Putamen (tissue), 1 donor: ENCODE data around the gene ABCA3.

Experiments used
- DNase-seq: peaks from one replicate; pipeline ENCODE4 v3.0.0-alpha.2; 2016; ENCODE audit warnings: low spot score

The ABCA3 gene

GRCh38 chr16:2350500-2350899 is 10.0 kb upstream of the ABCA3 start:
- DNase-seq, result no peak

GRCh38 chr16:2343211-2343610 is 2.7 kb upstream of the ABCA3 start:
- no peak for DNase-seq

DNA sequence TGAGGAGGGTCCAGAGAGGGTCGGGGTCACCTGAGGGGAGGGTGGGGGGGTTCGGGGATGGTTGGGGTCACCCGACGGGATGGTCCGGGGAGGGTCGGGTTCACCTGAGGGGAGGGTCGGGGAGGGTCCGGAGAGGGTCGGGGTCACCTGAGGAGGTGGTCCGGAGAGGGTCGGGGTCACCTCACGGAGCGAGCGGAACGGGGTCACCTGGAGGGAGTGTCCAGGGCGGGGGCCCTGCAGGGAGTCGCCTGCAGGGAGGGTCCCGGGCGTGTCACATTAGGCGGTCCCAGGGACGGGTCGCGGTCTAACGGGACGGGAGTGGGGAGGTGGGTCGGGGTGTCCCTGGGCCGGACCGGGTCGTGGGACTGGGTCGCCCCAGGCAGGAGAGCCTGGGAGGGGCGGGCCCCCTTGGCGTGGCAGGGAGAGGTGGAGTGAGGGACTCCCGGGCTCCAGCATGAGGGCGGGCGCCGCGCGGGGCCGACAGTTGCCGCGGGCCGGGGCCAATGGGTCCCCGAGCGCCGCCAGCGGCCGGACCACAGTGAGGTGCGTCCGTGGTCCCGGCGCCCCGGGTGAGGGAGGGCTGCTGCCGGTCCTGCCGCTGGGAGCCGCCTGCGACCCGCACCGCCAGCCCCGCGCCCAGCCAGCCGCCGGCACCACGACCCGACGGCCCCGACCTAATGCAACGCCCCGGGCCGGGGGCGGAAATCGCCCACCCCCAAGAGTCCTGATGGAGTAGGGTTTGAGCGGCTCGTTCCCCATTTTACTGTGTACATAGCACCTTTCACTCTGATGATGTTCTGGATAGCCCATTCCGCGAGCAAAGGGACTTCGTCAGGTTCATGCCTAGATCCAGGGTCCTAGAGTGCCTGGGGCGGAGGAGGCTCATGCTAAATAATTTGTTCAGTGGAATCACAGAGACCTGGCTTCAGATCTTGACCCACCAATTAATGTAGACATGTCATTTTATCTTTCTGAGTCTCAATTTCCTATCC is 1.2 kb upstream of the ABCA3 start:
- DNase-seq, result no peak

DNA sequence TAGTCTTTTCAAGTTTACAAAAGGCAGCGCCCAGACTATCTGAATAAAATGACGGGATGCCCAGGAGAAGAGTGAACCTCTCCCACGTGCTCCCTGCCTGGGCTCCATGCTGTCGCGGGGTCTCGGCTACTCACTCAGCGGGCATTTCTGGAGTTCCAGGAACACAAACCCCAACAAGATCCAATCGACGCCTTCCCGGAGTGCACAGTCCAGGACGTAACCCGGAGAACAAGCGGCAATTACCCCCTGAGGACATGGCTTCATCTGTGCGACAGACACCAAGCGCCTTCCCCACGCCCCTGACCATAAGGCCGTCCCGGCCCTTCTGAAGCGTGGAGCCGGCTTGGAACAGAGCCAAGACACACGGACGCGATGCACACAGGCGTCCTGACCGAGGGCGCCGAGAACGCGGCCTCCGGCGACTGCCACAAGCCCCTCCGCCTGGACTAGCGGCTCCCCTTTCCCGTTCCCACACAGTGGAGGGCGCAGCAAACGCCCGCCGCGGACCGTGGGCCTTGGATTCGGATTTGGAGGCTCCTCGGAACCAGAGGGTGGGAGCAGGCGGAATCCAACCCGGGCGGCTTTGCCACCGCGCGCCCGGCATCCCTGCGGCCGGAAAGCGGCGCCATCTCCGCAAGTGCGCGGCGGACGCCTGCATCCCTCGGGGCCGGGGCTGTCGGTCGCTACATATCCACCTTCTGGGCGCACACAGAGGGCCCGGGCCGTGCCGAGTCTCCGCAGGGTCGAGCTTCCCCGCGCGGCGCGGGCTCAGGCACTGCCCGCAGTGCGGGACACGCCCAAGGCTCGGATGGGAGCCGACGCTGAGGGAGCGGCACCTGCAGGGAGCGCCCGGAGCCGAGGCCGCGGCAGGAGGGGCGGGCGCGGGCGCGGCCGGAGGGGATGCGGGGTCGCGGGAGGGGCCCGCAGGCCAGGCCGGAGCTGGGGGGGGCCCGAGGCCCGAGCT is 725 bp downstream of the ABCA3 start:
- peak; percentile 52 for DNase-seq

DNA sequence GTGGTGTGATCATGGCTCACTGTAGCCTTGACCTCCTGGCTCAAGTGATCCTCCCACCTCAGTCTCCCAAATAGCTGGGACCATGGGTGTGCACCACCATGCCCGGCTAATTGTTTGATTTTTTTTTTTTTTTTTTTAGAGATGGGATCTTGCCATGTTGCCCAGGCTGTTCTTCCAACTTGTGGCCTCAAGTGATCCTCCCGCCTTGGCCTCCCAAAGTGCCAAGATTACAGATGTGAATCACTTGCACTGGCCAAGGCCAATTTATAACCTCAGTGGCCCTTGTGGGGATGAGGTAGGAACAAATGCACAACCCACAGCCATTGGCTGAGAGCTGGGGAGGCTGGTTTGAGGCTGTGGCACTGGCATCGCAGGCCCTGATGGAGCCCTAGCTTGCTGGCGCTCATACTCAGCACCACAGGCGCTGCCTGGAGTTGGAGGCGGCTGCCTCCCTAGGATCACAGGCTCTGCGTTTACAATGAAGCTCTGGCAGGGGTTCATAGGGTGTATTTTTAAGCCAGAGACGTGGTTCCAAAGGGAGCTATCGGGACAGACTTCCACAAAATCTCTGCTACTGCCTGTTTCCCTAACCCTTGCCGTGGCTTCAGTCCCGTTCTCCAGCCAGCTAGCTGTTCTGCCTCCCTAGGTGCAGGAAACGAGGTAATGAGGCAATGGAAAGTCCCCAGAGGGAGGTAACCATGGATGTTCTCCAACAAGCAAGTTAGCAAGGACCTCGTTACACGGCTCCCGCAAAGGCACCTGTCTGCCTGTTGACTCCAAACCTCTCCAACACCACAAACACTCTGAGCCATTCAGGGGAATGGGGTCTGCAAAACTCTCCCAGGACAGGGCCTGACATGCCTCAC is 2.9 kb downstream of the ABCA3 start:
- DNase-seq, result no peak

- DNase-seq, result no peak
These were observed 5.1 kb downstream of the ABCA3 start for GRCh38 chr16:2335286-2335895.

- no peak for DNase-seq
These were observed 6.7 kb downstream of the ABCA3 start for GRCh38 chr16:2333772-2334379.

DNA sequence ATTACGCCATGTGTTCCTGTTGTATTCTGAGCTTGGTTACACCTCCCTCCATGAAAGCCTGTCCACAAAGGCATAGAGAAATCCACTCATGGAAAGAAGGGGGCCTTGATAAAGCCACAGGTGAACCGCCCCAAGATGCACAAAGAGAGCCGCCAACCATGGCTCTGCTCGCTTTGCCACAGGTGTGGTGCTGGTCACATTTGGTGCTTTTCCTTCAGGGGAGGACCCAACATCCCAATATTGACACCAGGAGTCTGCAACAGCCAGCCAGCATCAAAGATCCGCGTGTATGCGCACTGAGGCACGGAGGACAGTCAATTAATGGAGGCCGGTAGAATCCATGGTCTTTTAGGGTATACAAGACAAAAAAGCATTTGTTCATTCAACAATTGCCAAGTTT is 7.3 kb downstream of the ABCA3 start:
- DNase-seq, result no peak

DNA sequence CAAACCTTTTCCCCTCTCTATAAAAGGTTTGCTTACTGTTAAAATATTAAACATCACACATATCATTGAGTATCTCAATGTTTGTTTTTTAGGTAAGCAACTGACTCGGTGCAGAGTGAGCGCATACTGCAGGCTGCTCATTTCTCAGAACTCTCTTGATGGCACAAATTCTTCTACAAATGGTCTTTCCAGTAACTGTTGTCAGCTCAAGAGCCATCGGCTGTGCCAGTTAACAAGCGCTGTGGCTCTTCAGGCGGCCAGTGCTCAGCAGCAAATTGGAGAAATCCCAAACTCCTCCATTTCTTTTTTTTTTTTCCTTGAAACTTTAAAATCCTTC is 8.6 kb downstream of the ABCA3 start:
- no peak for DNase-seq

DNA sequence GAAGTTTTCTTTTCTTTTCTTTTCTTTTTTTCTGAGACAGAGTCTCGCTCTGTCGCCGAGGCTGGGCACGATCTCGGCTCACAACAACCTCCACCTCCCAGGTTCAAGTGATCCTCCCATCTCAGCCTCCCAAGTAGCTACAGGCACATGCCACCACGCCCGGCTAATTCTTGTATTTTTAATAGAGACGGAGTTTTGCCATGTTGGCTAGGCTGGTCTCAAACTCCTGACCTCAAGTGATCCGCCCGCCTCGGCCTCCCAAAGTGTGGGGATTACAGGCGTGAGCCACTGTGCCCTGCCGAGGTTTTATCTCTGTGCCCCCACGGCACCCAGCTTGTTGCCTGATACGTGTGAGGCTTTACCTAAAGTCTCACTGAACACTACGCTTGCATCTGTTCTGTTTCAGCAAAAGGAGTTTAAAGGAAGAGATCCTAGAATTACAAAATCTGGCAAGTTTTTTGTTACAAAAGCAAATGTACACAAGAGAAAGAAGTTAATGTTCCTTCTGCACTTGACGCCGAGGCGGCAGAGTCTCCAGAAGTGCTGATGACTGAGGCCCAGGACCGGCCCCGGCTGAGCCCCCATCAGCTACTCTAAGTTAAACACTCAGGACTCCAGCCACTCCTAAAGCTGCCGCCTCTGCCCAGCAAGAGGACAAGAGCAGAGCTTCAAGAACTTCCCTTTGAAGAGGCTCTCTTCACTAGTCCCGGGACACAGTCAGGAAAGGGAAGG is 9.2 kb downstream of the ABCA3 start:
- DNase-seq, result no peak

GRCh38 chr16:2329532-2329931 is 11.0 kb downstream of the ABCA3 start:
- no peak for DNase-seq

- DNase-seq, result no peak
These were observed 12.1 kb downstream of the ABCA3 start for GRCh38 chr16:2328428-2328827.

GRCh38 chr16:2326191-2326590 is 14.3 kb downstream of the ABCA3 start:
- no peak for DNase-seq

DNA sequence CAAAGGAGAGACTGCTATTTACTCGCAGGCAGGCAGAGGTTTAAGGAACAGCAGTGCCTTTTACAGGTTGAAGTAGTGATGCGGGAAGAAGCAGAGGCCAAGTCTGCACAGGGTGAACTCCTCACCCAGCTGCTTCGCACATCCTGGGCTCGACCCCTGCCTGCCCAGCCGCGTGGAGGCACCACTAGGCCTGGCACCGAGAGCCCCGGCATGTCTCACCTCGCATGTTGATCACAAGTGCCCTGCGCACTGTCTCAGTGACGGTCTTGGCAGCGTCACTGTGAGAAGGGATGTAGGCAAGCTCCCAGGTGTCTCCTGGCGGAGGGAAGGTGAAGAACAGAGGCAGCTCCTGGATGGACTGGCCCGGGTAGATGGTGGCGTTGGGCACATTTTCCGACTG is 14.7 kb downstream of the ABCA3 start:
- no peak for DNase-seq

DNA sequence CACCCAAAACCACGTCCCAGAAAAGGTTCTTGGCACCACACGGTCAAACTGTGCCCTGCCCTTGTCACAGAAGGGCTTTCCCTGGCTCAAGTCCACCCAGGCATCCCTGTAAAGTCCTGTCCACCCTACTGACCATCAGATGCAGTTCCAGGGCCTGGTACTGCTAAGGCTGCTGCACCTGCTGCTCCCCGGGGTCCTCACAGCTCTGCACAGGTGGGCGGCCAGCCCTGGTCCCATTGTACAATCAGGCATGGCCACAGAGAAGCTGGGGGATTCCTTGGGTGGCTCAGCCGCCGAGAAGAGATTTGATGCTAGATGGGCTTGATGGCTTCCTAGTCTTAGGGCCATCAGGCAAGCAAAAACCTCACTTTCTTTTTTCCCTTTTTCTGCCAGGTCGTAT is 15.3 kb downstream of the ABCA3 start:
- DNase-seq, result no peak

DNA sequence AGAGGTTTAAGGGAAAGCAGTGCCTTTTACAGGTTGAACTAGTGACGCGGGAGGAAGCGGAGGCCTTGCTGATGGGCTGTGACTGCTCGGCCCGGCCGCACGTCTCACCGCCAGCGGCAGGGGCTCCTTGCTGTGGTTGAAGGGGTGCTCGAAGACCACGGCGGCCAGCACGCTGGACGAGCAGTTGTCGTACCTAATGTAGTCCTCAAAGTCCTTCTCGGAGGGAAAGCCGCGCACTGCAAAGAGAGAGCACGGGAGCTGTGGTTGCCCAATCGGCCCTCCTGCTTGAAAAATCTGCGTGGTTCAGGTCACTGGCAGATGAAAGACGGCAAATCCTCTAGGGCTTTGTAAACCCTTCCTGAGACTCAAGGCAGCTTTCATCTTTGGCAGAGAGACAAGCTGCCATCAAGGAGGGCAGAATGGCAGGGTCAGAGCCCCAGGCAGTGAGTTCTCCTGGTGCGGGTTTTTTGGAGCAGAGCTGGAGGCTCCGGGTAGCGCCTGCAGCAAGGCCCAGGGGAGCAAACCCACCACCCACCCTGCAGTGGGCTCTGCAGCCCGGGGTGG is 16.1 kb downstream of the ABCA3 start:
- no peak for DNase-seq

- DNase-seq, result no peak
These were observed 16.8 kb downstream of the ABCA3 start for GRCh38 chr16:2323701-2324100.

DNA sequence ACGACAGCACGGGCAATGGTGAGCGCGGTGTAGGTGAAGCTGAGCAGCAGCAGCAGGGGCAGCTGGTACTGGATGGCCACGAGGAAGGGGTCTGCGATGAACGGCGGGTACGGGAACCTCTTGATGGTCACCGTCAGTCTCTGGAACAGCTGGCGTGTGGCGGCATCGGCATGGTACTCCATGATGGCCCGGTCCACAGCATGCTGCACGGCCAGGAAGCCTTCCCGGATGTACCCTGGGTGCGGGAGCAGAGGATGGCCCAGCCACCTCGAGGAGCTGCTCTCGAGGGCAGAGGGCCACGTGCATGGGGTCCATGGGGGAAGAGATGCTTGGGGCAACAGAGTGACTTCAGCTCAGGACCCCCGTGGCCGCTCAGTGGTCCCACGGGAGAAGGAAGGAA is 20.9 kb downstream of the ABCA3 start:
- DNase-seq, result no peak

DNA sequence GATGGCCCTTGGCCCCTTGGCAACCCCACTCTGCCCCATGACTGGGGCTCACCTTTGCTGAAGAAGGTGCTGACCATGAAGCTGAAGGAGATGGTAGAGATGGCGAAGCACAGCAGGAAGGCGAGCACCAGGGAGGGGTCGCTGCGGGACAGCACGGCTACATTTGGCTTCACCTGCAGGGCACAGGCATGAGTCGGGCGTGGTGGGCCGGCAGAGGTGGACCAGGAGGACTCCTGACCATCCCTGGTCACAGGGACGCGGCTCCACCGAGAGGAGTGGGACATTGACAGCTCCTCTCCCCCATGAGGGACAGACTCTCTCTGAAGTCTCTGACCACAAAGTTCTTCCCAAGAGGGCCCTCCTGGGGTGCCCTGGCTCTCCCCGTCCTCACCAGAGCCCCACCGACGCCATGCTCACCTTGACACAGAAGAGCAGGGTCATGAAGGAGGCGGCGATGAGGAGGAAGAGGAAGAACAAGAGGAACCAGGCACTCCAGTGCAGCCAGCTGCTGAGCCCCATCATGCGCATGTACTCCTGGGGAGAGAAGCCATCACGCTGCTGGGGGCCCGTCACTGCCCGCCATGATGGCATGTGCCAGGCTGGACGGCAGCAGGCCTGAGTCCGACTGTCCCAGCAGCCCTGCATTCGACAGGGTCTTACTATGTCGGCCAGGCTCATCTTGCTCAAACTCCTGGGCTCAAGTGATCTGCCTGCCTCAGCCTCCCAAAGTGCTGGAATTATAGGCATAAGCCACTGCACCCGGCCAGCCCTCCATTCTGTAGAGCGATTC is 23.1 kb downstream of the ABCA3 start:
- no peak for DNase-seq
